Fibroblast of lung (primary cell): ENCODE data around the gene TENM3. TPM values are rescaled to one million over a fixed set of nuclear protein-coding genes. Genes with fewer than 3 reads are reported as not detected.

Source experiments
- DNase-seq, 2 donors: peaks; one replicate each; pipeline versions ENCODE4 v3.0.0 to v3.0.0-alpha.2; 2010; ENCODE audit warnings: low read depth in 2 of 2
- H2AFZ ChIP-seq: 2 replicates; pipeline ENCODE4 v1.5.1; 2012; ENCODE audit warnings: low read length, control low read depth, inconsistent platforms
- H3K27ac ChIP-seq: 2 replicates; pipeline ENCODE4 v1.5.1; 2011; ENCODE audit warnings: low read length, control low read depth; ENCODE audit not compliant: insufficient read depth
- H3K27me3 ChIP-seq: 2 replicates; pipeline ENCODE4 v1.5.1; 2011; ENCODE audit warnings: mild to moderate bottlenecking, low read length; ENCODE audit not compliant: control insufficient read depth, insufficient read depth
- H3K36me3 ChIP-seq: 2 replicates; pipeline ENCODE4 v1.5.1; 2011; ENCODE audit warnings: low read length; ENCODE audit not compliant: control insufficient read depth, insufficient read depth
- H3K4me1 ChIP-seq: 2 replicates; pipeline ENCODE4 v1.5.1; 2011; ENCODE audit warnings: low read length; ENCODE audit not compliant: control insufficient read depth, insufficient read depth; ENCODE audit errors: extremely low read depth
- H3K4me2 ChIP-seq: 2 replicates; pipeline ENCODE4 v1.5.1; 2011; ENCODE audit warnings: low read length, control low read depth; ENCODE audit not compliant: insufficient read depth; ENCODE audit errors: extremely low read depth
- H3K4me3 ChIP-seq, 4 experiments: fragments of 200-600 bp in 1 of 4; sonication (generic) in 1 of 4; replicated peaks in 1 of 4; 2 replicates each; pipeline ENCODE4 v1.5.1; 2011 to 2016; ENCODE audit warnings: low read length in 4 of 4, low read depth in 3 of 4, mild to moderate bottlenecking in 3 of 4, control low read depth in 2 of 4, inconsistent platforms in 1 of 4, mixed read lengths in 1 of 4; ENCODE audit not compliant: insufficient read depth in 1 of 4; ENCODE audit errors: control extremely low read depth in 1 of 4
- H3K79me2 ChIP-seq: 2 replicates; pipeline ENCODE4 v1.5.1; 2012; ENCODE audit warnings: mild to moderate bottlenecking, low read length, inconsistent platforms; ENCODE audit not compliant: control insufficient read depth, insufficient read depth
- H3K9ac ChIP-seq: 2 replicates; pipeline ENCODE4 v1.5.1; 2011; ENCODE audit warnings: mild to moderate bottlenecking, low read length, control low read depth; ENCODE audit not compliant: insufficient read depth
- H3K9me3 ChIP-seq: 2 replicates; pipeline ENCODE4 v1.5.1; 2012; ENCODE audit warnings: low read depth, low read length; ENCODE audit not compliant: control insufficient read depth, insufficient read depth
- H4K20me1 ChIP-seq: 2 replicates; pipeline ENCODE4 v1.5.1; 2011; ENCODE audit warnings: low read length; ENCODE audit not compliant: control insufficient read depth, insufficient read depth; ENCODE audit errors: extremely low read depth
- EZH2 ChIP-seq: IDR thresholded peaks from 2 replicates; pipeline ENCODE4 v1.5.1; 2012; ENCODE audit warnings: low read length, control low read depth, mild to moderate bottlenecking; ENCODE audit errors: missing control alignments
- polyA plus RNA-seq, 2 donors: library from polyadenylated mRNA; depleted of rRNA in 1 of 2; stranded (reverse) in 1 of 2; unstranded in 1 of 2; fragments of >200 nt; gene quantifications; 2 replicates each; pipeline ENCODE4 v1.2.1, GENCODE V29; 2011 to 2012; ENCODE audit warnings: missing spikeins in 1 of 2
- total RNA-seq: library from RNA; depleted of rRNA; stranded (reverse); fragments of >200 nt; gene quantifications from 2 replicates; pipeline ENCODE4 v1.2.1, GENCODE V29; 2014
- TF ChIP-seq, protein P1 (sequence below), 2 donors: IDR thresholded peaks in 1 of 2; conservative IDR thresholded peaks in 1 of 2; 1 replicate in 1 of 2; 2 replicates in 1 of 2; pipeline ENCODE4 v1.5.1; 2011 to 2012; ENCODE audit warnings: low read length in 2 of 2, control low read depth in 1 of 2, inconsistent platforms in 1 of 2, low read depth in 1 of 2, mild to moderate bottlenecking in 1 of 2

The TENM3 gene
- total and polyA plus RNA-seq, 2 donors (not counting 1 experiment from before 2014, with no cell fraction given): 2.7 to 3.6 TPM

DNA sequence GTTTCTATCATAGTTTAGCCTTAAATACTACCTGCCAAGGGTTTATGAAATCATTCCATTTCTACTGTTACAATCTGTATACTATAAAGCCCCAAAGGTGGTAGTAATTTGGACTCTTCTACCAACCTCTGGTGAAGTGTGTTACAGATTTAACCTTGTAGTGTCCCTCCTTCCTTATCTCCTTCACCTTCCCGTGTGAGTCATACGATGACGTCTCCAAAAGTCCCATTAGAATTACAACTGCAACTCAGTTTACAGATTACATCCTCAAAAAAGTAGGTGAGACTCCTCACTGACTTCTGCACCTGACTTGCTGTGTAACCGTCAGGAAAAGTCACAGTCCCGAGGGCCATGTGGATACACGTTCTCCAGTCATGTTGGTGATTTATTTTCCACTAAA lies 455.0 kb downstream of the TENM3 start:
- Histone ChIP-seq H3K4me2 (no peak overlapping the region), H4K20me1 (no peaks in the 10 kb centered on the region), H3K27me3 (no peaks in the 10 kb centered on the region), H3K4me3 (no peak overlapping the region), H3K36me3 (no peaks in the 10 kb centered on the region), H3K79me2 (no peaks in the 10 kb centered on the region), H3K9ac (no peak overlapping the region), H2AFZ (no peak overlapping the region), H3K9me3 (no peaks in the 10 kb centered on the region), H3K4me1 (no peaks in the 10 kb centered on the region), H3K27ac (no peak overlapping the region)
- peak in 1 of 2 donors; percentile 23 for DNase-seq
- TF ChIP-seq EZH2: no peak

DNA sequence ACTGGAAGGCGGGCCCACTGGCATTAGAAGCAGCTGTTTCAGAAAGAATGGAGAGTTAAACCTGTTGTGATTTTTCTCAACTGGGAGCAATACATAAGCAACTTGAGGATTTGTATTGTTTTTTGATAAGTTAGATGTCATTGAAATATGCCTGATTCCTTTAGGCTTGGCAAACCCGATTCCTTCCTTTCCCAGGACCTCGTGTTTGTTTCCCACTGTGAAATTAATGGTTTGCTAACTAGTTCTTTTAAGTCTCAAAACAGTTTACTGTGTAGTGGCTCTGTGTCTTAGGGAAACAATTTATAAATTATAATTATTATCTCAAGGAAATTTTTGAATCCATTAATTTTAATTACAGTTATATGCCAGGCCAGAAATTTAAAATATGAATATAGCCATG lies 456.0 kb downstream of the TENM3 start:
- Histone ChIP-seq H3K4me1 (no peaks in the 10 kb centered on the region), H3K4me3 (no peak overlapping the region), H3K79me2 (no peaks in the 10 kb centered on the region), H3K27me3 (no peaks in the 10 kb centered on the region), H3K27ac (no peak overlapping the region), H3K9ac (no peak overlapping the region), H4K20me1 (no peaks in the 10 kb centered on the region), H3K4me2 (no peak overlapping the region), H3K36me3 (no peaks in the 10 kb centered on the region), H3K9me3 (no peaks in the 10 kb centered on the region), H2AFZ (no peak overlapping the region)
- DNase-seq: peak in 1 of 2 donors; percentile 22
- no peak for TF ChIP-seq EZH2
- TF ChIP-seq, protein P1, sequence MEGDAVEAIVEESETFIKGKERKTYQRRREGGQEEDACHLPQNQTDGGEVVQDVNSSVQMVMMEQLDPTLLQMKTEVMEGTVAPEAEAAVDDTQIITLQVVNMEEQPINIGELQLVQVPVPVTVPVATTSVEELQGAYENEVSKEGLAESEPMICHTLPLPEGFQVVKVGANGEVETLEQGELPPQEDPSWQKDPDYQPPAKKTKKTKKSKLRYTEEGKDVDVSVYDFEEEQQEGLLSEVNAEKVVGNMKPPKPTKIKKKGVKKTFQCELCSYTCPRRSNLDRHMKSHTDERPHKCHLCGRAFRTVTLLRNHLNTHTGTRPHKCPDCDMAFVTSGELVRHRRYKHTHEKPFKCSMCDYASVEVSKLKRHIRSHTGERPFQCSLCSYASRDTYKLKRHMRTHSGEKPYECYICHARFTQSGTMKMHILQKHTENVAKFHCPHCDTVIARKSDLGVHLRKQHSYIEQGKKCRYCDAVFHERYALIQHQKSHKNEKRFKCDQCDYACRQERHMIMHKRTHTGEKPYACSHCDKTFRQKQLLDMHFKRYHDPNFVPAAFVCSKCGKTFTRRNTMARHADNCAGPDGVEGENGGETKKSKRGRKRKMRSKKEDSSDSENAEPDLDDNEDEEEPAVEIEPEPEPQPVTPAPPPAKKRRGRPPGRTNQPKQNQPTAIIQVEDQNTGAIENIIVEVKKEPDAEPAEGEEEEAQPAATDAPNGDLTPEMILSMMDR (conservative IDR thresholded peaks at IDR 0.05 in 1 of 2, IDR thresholded peaks at IDR 0.05 in 1 of 2; ENCODE audit: low read depth in 1 of 2, low read length in 2 of 2): no peak

GRCh38 chr4:182699795-182700194 lies 456.6 kb downstream of the TENM3 start:
- H2AFZ ChIP-seq: no peak overlapping the region
- no peaks in the 10 kb centered on the region for H3K9me3 ChIP-seq
- H3K27ac ChIP-seq: no peak overlapping the region
- H3K9ac ChIP-seq: no peak overlapping the region
- H3K36me3 ChIP-seq: no peaks in the 10 kb centered on the region
- no peaks in the 10 kb centered on the region for H3K79me2 ChIP-seq
- H3K4me3 ChIP-seq: no peak overlapping the region
- TF ChIP-seq, protein P1 (conservative IDR thresholded peaks at IDR 0.05 in 1 of 2, IDR thresholded peaks at IDR 0.05 in 1 of 2; ENCODE audit: low read depth in 1 of 2, low read length in 2 of 2): no peak
- no peak for TF ChIP-seq EZH2
- H4K20me1 ChIP-seq: no peaks in the 10 kb centered on the region
- H3K4me1 ChIP-seq: no peaks in the 10 kb centered on the region
- no peaks in the 10 kb centered on the region for H3K27me3 ChIP-seq
- no peak overlapping the region for H3K4me2 ChIP-seq
- DNase-seq: peak in 1 of 2 donors; percentile 74
